WERI-Rb-1 (cell line): Measurements from ENCODE around the gene CDHR4.
"Not testable (repeated sequence)": the region's sequence is repeated elsewhere in the genome, so short reads cannot be mapped to it uniquely, and the experiment has no call there.

Experiments
- DNase-seq: peaks from one replicate; pipeline ENCODE4 v3.0.0-alpha.2; 2020
- H3K27ac ChIP-seq: fragments of 250-450 bp; sonication (Bioruptor Pico); 2 replicates; pipeline ENCODE4 v1.5.1; 2020; ENCODE audit warnings: mild to moderate bottlenecking, moderate library complexity
- H3K27me3 ChIP-seq: fragments of 250-450 bp; sonication (Bioruptor Pico); 2 replicates; pipeline ENCODE4 v1.5.1; 2021; ENCODE audit warnings: mild to moderate bottlenecking, low read depth, moderate library complexity; ENCODE audit not compliant: insufficient read depth, severe bottlenecking
- H3K36me3 ChIP-seq: fragments of 250-450 bp; sonication (Bioruptor Pico); 2 replicates; pipeline ENCODE4 v1.5.1; 2020; ENCODE audit warnings: mild to moderate bottlenecking, moderate library complexity
- H3K4me3 ChIP-seq: 2 replicates; pipeline ENCODE4 v1.5.1; 2011; ENCODE audit warnings: low read depth, mild to moderate bottlenecking, control low read depth, low read length
- H3K9me3 ChIP-seq: fragments of 250-450 bp; sonication (Bioruptor Pico); 2 replicates; pipeline ENCODE4 v1.5.1; 2021; ENCODE audit warnings: mild to moderate bottlenecking, moderate library complexity; ENCODE audit not compliant: severe bottlenecking
- TF ChIP-seq, protein P1 (sequence below): IDR thresholded peaks from 2 replicates; pipeline ENCODE4 v1.5.1; 2011; ENCODE audit warnings: low read depth, mild to moderate bottlenecking, control low read depth, inconsistent platforms, low read length

Gene CDHR4

GRCh38 chr3:49779358-49780079 lies 20.2 kb downstream of the CDHR4 start:
- Histone ChIP-seq H3K4me3 (no peak overlapping the region), H3K9me3 (no peaks in the 10 kb centered on the region), H3K36me3 (peaks cover 43% of the 10 kb centered on the region), H3K27ac (no peak overlapping the region), H3K27me3 (no peaks in the 10 kb centered on the region)
- TF ChIP-seq, protein P1, sequence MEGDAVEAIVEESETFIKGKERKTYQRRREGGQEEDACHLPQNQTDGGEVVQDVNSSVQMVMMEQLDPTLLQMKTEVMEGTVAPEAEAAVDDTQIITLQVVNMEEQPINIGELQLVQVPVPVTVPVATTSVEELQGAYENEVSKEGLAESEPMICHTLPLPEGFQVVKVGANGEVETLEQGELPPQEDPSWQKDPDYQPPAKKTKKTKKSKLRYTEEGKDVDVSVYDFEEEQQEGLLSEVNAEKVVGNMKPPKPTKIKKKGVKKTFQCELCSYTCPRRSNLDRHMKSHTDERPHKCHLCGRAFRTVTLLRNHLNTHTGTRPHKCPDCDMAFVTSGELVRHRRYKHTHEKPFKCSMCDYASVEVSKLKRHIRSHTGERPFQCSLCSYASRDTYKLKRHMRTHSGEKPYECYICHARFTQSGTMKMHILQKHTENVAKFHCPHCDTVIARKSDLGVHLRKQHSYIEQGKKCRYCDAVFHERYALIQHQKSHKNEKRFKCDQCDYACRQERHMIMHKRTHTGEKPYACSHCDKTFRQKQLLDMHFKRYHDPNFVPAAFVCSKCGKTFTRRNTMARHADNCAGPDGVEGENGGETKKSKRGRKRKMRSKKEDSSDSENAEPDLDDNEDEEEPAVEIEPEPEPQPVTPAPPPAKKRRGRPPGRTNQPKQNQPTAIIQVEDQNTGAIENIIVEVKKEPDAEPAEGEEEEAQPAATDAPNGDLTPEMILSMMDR: no peak
- no peak for DNase-seq

- peaks cover 21% of the 10 kb centered on the region for H3K36me3 ChIP-seq
- not testable (repeated sequence) for DNase-seq, H3K27ac ChIP-seq, H3K27me3 ChIP-seq, H3K4me3 ChIP-seq, H3K9me3 ChIP-seq
Measured at GRCh38 chr3:49776101-49776500, 23.6 kb downstream of the CDHR4 start.

DNA sequence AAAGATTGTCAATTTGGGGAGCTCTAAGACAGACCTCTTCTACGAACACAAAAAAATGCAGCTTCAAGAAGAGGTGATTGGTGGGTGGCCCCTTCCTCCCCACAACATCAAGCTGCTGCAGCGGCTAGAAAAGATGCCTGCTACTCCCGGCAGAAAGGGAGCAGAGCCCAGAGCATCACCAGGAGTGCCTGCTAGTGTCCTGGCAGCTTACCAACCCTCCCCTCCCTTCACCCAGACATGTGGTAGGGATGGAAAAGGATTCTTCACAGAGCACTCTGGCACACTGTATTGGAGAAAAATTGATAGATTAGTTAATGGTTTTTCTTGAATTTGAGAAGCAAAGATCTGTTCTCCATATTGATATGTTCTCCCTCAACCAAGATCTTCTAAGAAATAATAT lies 24.1 kb downstream of the CDHR4 start:
- Histone ChIP-seq H3K9me3 (no peaks in the 10 kb centered on the region), H3K27me3 (no peaks in the 10 kb centered on the region), H3K27ac (no peak overlapping the region), H3K4me3 (no peak overlapping the region), H3K36me3 (peaks cover 15% of the 10 kb centered on the region)
- TF ChIP-seq, protein P1: no peak
- DNase-seq: no peak

DNA sequence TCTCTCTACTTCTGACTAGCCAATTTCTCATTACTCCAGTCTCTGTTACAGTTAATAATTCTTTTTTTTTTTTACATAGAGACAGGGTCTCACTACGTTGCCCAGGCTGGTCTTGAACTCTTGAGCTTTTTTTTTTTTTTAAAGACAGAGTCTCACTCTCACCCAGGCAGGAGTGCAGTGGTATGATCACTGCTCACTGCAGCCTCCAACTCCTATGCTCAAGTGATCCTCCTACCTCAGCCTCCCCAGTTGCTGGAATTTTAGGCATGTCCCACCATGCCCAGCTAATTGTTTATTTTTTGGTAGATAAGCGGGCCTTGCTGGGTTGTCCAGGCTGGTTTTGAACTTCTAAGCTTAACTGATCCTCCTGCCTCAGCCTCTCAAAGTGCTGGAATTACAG lies 27.0 kb downstream of the CDHR4 start:
- H3K36me3 ChIP-seq: peaks cover 15% of the 10 kb centered on the region
- no peaks in the 10 kb centered on the region for H3K27me3 ChIP-seq
- no peak for DNase-seq
- no peak overlapping the region for H3K27ac ChIP-seq
- H3K4me3 ChIP-seq: no peak overlapping the region
- no peaks in the 10 kb centered on the region for H3K9me3 ChIP-seq
- TF ChIP-seq, protein P1: no peak

DNA sequence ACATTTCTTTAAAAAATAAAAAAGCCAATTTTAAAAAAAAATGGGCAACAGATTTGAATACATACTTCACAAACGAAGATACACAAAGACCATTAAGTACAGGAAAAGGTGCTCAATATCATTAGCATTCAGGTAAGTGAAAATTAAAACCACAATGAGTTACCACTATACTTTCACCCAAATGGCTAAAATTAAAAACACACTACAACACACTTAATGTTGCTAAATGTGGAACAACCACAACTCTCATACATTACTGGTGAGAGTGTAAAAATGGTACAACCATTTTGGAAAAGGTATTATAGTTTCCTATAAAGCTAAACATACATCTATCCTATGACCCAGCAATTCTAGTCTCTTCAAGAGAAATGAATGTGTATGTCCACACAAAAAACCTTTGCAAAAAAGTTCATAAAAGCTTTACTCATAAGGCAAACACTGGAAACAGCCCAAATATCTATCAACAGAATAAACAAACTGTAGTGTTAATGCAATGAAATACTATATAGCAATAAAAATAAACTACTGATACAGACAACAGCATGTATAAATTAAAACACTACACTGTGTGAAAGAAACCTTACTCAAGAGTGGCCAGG lies 28.2 kb downstream of the CDHR4 start:
- TF ChIP-seq, protein P1: no peak
- Histone ChIP-seq H3K27ac (no peak overlapping the region), H3K36me3 (peaks cover 8% of the 10 kb centered on the region), H3K27me3 (no peaks in the 10 kb centered on the region), H3K9me3 (no peaks in the 10 kb centered on the region), H3K4me3 (no peak overlapping the region)
- no peak for DNase-seq

DNA sequence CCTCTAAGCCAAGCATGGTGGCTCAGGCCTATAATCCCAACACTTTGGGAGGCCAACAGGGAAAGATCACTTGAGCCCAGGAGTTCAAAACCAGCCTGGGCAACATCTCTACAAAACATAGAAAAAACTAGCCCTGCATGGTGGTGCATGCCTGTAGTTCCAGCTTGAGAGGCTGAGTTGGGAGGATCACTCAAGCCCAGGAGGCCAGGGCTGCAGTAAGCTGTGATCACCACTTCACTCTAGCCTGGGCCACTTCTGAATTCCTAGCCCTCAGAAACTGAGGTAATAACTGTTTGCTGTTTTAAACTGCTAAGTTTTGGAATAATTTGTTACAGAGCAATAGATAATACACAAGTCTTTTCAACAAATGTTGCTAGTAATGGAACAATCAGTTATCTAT lies 29.7 kb downstream of the CDHR4 start:
- no peak overlapping the region for H3K4me3 ChIP-seq
- TF ChIP-seq, protein P1: no peak
- peaks cover 13% of the 10 kb centered on the region for H3K36me3 ChIP-seq
- no peaks in the 10 kb centered on the region for H3K9me3 ChIP-seq
- no peak for DNase-seq
- no peaks in the 10 kb centered on the region for H3K27me3 ChIP-seq
- H3K27ac ChIP-seq: no peak overlapping the region
